ENCODE results near the gene TBX2.

The TBX2 gene

DNA sequence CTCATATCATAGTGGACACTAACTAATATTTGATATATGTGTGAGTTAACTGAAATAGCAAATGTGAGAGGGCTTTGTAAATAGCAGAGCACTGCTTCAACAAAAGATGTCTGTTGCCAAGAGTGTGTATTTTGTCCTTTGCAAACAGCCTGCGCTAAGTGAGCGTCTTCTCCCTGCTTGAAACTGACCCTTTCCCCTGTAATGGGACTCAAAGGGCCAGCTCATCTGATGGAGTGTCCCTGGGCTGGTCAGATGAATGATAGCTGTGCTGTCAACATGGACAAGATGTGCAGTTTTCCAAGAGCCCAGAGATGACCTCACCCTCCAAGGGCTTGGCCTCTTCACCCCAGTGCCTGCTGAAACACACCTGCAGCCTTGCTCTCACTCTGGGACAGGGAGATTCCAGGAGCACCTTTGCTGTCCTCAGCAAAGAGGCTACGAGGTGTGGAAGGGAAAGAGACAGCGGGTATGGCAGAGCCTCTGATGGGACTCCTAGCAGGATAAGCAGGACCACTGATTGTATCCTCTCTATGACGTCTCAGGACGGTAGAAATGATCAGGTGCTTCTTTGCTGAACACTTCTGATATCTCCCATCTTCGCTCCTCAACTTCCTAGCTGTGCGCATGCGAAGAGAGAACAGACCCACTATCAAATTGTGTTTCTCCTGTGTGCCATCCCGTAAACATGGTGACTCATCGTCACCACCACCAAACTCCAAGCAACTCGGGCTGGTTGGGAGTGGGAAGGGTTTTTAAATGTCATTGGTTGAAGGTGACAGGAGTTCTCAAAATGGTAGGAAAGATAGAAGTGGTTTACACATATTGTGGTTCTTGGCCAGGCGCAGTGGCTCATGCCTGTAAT, 35.8 kb upstream of the TBX2 start:
- H3K36me3 Mint-ChIP-seq = peaks cover 4% of the 10 kb centered on the region
- H3K27me3 Mint-ChIP-seq = no peaks in the 10 kb centered on the region
- H3K9me3 Mint-ChIP-seq = no peaks in the 10 kb centered on the region
- ATAC-seq (ENCODE audit: low read depth) (no peak), DNase-seq (ENCODE audit: low spot score in 2 of 2) (no peak)
- H3K4me3 Mint-ChIP-seq = no peak overlapping the region
- no peaks in the 10 kb centered on the region for H3K4me1 Mint-ChIP-seq
- no peak overlapping the region for H3K27ac Mint-ChIP-seq

DNA sequence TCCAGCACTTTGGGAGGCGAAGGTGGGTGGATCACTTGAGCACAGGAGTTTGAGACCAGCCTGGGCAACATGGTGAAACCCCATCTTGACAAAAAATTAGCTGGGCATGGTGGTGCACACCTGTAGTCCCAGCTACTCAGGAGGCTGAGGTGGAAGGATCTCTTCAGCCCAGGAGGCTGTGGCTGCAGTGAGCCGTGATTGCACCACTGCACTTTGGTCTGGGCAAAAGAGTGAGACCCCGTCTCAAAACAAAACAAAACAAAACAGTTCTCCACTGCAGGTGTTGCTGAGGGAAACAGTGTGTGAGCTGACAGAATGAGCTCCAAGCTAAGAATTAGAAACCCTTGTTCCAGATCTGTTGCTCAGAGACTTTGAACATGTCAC, 35.2 kb upstream of the TBX2 start:
- no peak overlapping the region for H3K4me3 Mint-ChIP-seq
- DNase-seq (ENCODE audit: low spot score in 2 of 2) = no peak
- peaks cover 5% of the 10 kb centered on the region for H3K36me3 Mint-ChIP-seq
- no peaks in the 10 kb centered on the region for H3K9me3 Mint-ChIP-seq
- no peak overlapping the region for H3K27ac Mint-ChIP-seq
- H3K27me3 Mint-ChIP-seq = no peaks in the 10 kb centered on the region
- H3K4me1 Mint-ChIP-seq = no peaks in the 10 kb centered on the region
- ATAC-seq (ENCODE audit: low read depth) = no peak

DNA sequence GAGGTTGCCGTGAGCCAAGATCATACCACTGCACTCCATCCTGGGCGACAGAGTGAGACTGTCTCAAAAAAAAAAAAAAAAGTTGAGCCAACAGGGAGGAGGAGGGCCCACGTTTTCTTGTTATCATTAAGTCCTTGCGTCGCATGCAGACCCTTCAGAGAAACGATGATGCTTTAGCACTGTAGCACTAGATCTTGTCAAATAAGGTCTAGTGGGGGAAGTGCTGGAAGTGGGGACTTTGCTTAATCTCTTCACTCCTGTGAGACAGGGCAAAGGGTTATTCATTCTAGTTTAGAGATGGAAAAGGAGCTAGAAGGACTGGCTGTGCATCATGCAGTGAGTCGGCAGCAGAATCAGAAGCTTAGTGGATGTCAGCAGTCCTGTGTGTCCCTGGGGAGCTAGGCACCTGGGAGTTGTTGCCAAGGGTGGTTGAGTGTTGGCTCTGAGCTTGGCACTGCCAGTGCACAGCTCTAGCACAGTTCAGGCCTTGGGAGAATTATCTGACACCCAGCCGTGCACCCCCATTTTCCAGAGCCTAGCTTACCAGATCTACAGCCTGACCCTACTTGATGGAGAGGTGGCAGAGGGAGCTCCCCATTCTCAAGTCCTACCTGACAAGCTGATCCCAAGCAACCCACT, 33.4 kb upstream of the TBX2 start:
- ATAC-seq (ENCODE audit: low read depth) = no peak
- no peak overlapping the region for H3K27ac Mint-ChIP-seq

DNA sequence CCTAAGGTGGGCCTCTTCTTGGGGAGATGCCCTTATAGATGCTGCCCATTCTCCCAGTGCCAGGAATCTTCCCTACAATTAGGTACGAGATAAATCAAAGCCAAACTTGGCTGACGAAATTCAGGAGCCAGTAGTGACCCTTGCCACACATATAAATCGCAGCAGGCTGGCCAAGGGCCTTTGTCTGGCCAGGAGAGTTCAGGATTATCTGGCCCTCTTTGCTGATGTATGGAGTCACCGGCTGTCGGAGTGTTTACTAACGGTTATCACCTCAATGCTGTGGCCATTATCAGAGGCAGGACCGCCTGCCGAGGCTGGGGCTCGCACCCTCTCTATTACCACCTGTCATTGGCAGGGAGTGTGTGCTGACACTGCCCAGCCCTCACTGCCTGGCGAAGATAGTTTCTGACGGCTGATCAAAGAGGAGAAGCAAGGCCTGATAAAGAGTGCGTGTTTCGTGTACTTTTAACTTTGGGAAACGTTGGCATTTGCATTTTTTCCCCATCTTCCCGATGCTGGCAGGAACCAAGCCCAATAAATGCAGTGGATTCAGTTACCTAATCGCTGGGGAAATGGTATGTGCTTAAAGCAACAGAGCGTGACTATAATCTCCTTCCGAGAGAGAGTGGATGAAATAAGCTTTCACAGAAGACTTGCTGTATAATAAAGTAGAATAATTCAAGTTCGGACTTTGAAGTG, 32.8 kb upstream of the TBX2 start:
- H3K4me3 Mint-ChIP-seq = no peak overlapping the region
- no peaks in the 10 kb centered on the region for H3K9me3 Mint-ChIP-seq

More for the DNA sequence above, 33.4 kb upstream of the TBX2 start:
- no peak for DNase-seq (ENCODE audit: low spot score in 2 of 2)
- Mint-ChIP-seq H3K4me3 (no peak overlapping the region), H3K4me1 (no peaks in the 10 kb centered on the region), H3K27me3 (no peaks in the 10 kb centered on the region), H3K9me3 (no peaks in the 10 kb centered on the region), H3K36me3 (peaks cover 7% of the 10 kb centered on the region)

DNA sequence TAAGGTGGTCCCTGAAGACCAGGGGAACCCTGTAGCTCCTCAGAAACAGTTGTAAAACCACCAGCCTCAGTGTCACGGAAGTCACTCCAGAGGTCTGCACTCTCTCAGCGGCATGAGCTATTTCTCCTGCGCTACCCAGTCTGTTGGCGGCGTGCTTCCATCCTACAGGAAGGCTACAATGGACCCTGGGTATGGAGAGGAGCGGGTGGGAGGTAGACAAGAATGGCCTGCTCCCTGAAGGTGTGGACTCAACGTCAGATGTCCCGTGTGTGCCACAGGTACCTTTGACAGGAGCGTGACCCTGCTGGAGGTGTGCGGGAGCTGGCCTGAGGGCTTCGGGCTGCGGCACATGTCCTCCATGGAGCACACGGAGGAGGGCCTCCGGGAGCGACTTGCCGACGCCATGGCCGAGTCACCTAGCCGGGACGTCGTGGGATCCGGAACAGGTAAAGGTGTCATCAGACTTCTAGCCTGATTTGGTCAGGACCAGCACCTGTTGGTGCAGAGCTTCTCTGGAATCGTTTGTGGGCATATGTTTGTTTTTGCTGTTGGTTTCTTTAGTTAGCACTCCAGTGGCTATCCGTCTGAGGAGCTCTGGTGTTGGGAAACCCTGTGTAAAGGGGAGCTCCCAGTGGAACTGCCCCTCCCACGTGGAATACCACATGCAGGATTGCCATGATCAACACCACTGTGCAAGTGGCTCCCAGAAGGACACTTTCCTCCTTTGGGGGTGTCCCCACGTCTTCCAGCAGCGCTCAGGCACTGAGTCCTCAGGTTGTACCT, 31.4 kb upstream of the TBX2 start:
- Mint-ChIP-seq H3K4me1 (no peaks in the 10 kb centered on the region), H3K9me3 (no peaks in the 10 kb centered on the region), H3K36me3 (peaks cover 12% of the 10 kb centered on the region), H3K27me3 (no peaks in the 10 kb centered on the region), H3K27ac (no peak overlapping the region), H3K4me3 (no peak overlapping the region)
- DNase-seq (ENCODE audit: low spot score in 2 of 2) = no peak
- no peak for ATAC-seq (ENCODE audit: low read depth)

More for the DNA sequence above, 32.8 kb upstream of the TBX2 start:
- Mint-ChIP-seq H3K27ac (no peak overlapping the region), H3K36me3 (peaks cover 7% of the 10 kb centered on the region), H3K4me1 (no peaks in the 10 kb centered on the region), H3K27me3 (no peaks in the 10 kb centered on the region)
- no peak for DNase-seq (ENCODE audit: low spot score in 2 of 2)
- ATAC-seq (ENCODE audit: low read depth) = no peak

DNA sequence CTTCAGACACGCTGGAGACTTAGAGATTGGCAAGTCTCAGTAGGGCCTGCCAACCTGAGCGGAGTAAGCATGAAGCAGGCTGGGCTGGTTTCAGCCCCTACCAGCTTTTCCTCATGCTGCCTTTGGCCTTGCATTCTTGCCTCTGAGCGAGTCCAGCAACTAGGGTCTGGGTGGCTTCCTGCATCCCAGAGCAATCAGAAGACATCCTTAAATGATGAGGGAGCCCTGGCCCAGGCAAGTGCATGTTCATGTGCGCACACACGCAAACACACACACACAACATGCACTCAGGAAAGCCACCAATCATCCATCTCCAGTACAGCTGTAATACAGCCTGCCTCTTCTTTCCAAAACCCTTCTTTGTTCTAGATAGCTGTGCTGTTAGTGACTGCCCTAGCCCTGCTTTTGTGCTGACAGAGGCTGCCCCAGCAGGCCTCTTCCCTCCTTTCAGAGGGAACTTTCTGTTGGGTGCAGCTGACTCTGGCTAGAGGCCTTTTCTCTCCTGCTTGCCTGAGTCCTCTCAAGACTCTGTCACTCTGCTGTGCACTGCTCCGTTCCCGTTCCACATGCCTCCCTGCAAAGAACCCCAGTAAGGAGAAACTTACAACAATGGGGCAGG, 30.7 kb upstream of the TBX2 start:
- H3K27me3 Mint-ChIP-seq = no peaks in the 10 kb centered on the region
- H3K4me3 Mint-ChIP-seq = no peak overlapping the region
- H3K9me3 Mint-ChIP-seq = no peaks in the 10 kb centered on the region
- H3K27ac Mint-ChIP-seq = no peak overlapping the region
- H3K4me1 Mint-ChIP-seq = no peaks in the 10 kb centered on the region
- peaks cover 12% of the 10 kb centered on the region for H3K36me3 Mint-ChIP-seq
- no peak for DNase-seq (ENCODE audit: low spot score in 2 of 2)
- no peak for ATAC-seq (ENCODE audit: low read depth)

DNA sequence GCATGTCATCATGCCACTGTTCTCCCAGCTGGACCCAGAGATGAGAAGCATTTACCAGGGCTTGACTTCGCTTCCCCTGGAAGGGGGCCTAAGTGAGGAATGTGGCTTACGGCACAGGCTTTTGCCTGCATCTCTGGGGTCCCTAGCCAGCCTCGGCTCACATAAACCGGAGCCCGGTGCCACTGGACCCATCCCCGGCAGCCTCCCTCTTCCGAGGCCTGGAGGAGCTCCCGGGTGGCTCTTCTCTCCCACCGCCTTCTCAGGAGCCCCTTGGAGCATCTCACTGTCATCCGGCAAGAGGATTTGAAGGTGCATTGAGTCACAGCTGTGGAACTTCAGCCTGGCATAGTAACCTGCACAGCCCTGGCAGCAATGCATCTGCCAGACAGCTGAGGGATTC, 29.9 kb upstream of the TBX2 start:
- no peak overlapping the region for H3K27ac Mint-ChIP-seq
- no peak for DNase-seq (ENCODE audit: low spot score in 2 of 2)
- H3K4me1 Mint-ChIP-seq = peaks cover 2% of the 10 kb centered on the region
- peaks cover 12% of the 10 kb centered on the region for H3K36me3 Mint-ChIP-seq
- no peaks in the 10 kb centered on the region for H3K27me3 Mint-ChIP-seq
- no peak overlapping the region for H3K4me3 Mint-ChIP-seq
- no peaks in the 10 kb centered on the region for H3K9me3 Mint-ChIP-seq
- no peak for ATAC-seq (ENCODE audit: low read depth)

DNA sequence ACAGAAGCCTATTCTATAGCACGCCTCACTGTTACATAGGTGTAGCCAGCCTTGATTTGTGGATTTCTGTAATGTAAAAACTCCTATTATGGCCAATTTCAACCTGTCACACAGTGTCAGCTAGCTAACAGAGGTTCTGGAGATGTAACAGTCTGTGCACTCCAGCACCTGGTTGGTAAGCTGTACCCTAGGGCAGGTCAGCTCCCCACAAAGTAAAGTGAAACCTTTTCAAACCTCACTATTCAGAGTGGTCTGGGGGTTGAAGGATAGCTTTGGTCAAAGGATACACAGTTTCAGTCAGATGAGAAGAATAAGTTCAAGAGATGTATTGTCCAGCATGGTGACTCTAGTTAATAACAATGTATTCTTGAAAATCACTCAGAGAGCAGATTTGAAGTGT, 28.5 kb upstream of the TBX2 start:
- Mint-ChIP-seq H3K36me3 (peaks cover 10% of the 10 kb centered on the region), H3K4me3 (no peak overlapping the region), H3K9me3 (no peaks in the 10 kb centered on the region), H3K4me1 (peaks cover 2% of the 10 kb centered on the region), H3K27me3 (no peaks in the 10 kb centered on the region), H3K27ac (no peak overlapping the region)
- no peak for ATAC-seq (ENCODE audit: low read depth)
- DNase-seq (ENCODE audit: low spot score in 2 of 2) = no peak

DNA sequence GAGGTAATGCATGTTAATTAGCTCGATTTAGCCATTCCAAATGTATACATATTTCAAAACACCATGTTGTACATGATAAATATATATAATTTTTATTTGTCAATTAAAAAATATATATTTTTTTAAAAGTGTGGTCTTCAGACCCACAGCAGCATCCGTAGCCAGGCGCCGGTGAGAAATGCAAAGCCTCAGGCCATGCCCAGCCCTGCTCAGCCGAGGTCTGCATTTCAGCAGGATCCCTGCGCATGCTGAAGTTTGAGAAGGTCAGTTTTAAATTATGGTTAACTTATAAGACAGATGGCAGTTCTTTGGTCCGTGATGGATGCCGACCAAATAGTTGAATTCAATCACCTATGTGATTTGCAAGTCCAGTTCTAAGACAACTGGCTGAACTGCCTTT, 28.0 kb upstream of the TBX2 start:
- no peak for ATAC-seq (ENCODE audit: low read depth)
- Mint-ChIP-seq H3K4me1 (peaks cover 2% of the 10 kb centered on the region), H3K9me3 (no peaks in the 10 kb centered on the region), H3K4me3 (no peak overlapping the region), H3K36me3 (peaks cover 11% of the 10 kb centered on the region), H3K27me3 (no peaks in the 10 kb centered on the region), H3K27ac (no peak overlapping the region)
- no peak for DNase-seq (ENCODE audit: low spot score in 2 of 2)

DNA sequence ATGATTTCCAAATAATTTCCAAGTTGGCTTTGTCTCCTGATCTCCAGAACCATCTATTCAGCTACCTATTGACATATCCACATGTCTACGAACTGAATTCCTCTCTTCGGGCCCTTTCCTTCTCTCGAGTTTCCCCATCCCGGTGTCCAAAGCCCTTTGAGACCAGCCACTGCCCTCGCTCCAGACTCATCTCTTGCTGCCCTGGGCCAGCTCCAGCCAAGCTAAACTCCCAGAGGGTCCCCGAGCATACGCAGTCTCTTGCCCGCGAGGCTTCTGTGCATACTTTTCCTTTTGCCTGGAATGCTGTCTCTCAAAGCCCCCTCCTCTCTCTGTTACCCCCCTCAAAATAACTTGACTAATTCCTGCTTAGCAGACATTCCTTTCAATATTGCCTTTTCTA, 27.2 kb upstream of the TBX2 start:
- H3K9me3 Mint-ChIP-seq = no peaks in the 10 kb centered on the region
- H3K27ac Mint-ChIP-seq = no peak overlapping the region
- DNase-seq (ENCODE audit: low spot score in 2 of 2) = no peak
- peaks cover 2% of the 10 kb centered on the region for H3K4me1 Mint-ChIP-seq
- peaks cover 11% of the 10 kb centered on the region for H3K36me3 Mint-ChIP-seq
- no peaks in the 10 kb centered on the region for H3K27me3 Mint-ChIP-seq
- H3K4me3 Mint-ChIP-seq = no peak overlapping the region
- no peak for ATAC-seq (ENCODE audit: low read depth)

DNA sequence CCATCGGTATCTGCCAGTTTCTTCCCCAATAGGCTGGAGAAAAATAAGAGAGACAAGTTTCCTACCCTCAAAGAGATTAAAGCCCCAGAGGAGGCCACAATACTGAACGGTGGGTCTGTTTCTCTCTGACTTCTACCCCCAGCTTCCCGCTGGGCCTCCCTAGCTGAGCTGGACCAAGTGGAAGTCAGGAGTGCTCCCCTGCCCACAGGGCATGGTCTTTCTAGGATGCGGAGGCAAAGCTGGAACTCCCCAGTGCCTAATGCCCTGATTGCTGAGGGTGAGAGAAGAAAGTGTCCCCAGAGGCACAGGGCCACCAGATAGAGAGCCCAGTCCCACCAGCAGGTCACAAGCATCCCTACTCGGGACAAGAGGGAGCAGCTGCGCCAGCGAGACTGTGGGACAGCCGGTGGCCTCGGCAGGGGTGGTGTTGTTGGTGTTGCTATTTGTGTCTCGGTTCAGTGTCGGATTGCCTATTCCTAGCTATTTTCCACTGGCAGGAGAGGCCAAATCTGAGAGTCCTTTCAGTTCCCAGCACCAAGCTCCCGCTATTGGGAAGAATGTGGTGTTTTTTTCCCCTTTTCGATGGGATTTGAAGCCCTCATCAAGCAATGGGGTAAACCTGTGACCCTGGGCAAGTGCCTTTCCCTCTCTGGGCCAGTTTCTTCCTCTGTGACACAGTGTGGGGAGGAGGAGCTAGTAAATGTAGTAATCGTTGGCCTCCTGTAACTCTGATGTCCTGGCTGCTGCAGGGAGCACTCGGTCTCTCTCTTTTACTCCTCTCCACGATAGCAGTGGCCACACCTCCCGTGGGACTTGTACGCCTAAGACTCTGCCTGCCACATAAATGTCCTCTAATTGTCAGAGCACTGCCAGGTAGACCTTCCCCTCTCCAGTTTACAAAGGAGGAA, 22.5 kb upstream of the TBX2 start:
- Mint-ChIP-seq H3K4me3 (no peak overlapping the region), H3K9me3 (no peaks in the 10 kb centered on the region), H3K27me3 (no peaks in the 10 kb centered on the region), H3K36me3 (peaks cover 7% of the 10 kb centered on the region), H3K4me1 (peaks cover 4% of the 10 kb centered on the region), H3K27ac (no peak overlapping the region)
- ATAC-seq (ENCODE audit: low read depth) (no peak), DNase-seq (ENCODE audit: low spot score in 2 of 2) (no peak)

DNA sequence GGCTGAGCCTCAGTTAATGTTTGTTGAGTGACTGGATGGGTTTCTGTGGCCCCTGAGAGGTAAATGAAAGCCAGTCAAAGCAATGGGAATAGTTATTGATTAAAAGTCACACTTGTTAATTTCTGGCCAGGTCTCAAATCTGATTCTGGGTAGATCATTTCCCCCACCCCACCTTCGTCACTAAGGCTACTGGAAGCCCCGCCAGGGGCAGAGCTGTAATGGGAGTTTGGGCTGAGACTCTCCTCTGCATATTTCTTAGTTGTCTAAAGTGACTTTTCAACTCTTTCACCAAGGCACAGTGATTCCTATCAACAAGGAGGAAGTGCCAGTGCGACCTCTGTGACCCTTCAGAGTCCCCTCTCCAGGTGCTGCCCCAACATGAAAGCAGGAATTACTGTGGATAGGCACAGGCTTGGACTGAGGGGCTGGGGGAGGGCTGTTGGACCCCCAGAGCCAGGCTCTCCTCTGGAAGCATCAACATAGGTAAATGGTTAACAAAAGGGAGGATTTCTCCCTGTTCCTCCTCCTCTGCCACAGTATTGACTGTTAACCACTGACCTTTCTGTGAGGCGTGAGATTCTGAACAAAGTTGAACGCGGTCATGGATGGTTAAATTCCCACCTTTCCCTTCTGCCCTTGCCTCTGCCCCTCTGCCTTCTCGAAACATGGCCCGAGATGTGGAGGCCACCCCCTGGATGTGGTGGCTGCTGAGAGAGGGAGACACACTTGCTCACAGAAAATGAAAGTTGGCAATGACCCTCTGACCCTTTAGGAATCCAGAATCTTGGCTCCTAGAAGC, 20.8 kb upstream of the TBX2 start:
- ATAC-seq (ENCODE audit: low read depth) = no peak

More for the DNA sequence above, 20.8 kb upstream of the TBX2 start:
- no peak for DNase-seq (ENCODE audit: low spot score in 2 of 2)
- peaks cover 4% of the 10 kb centered on the region for H3K4me1 Mint-ChIP-seq
- H3K36me3 Mint-ChIP-seq = peaks cover 11% of the 10 kb centered on the region
- H3K27ac Mint-ChIP-seq = no peak overlapping the region
- no peaks in the 10 kb centered on the region for H3K9me3 Mint-ChIP-seq
- no peaks in the 10 kb centered on the region for H3K27me3 Mint-ChIP-seq
- H3K4me3 Mint-ChIP-seq = no peak overlapping the region

Measured in memory B cell (primary cell).